GM18951 (cell line): Measurements from ENCODE around the gene RBPJ.

Source experiments
- POLR2A ChIP-seq: IDR thresholded peaks from 4 replicates; pipeline ENCODE4 v1.6.1; 2011; ENCODE audit warnings: mild to moderate bottlenecking; ENCODE audit not compliant: insufficient read length, insufficient read depth; ENCODE audit errors: extremely low read depth
- in situ Hi-C: fragments of 300-500 bp; cut with MboI; formaldehyde crosslinking; loops from one replicate; pipeline ENCODE4 v1.12.0; 2022; ENCODE audit warnings: low sequenced_read_pairs, mixed read lengths, inconsistent platforms; ENCODE audit not compliant: unreplicated experiment

Gene RBPJ

DNA sequence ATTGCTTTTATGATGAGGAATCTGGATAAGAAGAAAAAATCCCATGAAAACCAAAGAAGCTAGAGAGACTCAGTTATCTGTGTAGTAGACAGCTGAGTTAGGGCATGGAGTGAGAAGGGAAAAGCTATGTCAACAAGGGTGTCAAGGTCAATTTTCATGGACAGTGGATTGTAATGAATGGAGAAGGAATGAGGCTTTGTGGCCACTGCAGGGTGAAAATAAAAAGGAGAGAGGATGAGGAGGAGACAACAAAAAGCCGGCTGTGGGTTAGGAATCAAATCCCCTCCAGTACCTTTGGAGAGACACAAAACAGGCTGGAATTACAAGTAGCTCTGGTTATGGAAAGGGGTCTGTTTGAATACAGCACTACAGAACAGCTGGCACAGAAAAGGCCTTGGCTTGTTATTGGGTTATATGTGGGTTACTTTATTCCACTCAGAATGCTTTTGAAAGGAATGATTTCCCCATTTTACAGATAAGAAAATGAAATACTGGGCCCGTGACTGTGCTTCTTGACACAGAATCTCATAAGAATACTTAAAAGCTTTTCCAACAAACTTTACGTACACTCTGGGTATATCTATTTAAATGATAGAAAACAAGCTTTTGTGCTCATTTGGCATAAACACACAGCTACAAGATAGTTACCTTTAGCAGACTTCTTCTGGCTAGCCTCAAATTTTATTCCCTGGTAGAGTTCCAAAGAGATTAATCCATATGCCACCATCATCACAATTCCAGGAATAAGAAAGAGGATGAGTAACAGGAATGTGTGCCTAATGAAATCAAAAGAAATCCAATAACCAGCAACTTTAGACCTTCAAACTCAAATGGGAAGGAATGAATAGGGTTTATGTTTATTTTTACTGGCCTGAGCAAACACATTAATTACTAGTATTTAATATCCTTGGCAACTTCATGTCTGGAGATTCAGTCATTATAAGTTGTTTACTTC lies 162.0 kb downstream of the RBPJ start:
- TF ChIP-seq POLR2A, result no peak
- in situ Hi-C loops, result no loop called here

DNA sequence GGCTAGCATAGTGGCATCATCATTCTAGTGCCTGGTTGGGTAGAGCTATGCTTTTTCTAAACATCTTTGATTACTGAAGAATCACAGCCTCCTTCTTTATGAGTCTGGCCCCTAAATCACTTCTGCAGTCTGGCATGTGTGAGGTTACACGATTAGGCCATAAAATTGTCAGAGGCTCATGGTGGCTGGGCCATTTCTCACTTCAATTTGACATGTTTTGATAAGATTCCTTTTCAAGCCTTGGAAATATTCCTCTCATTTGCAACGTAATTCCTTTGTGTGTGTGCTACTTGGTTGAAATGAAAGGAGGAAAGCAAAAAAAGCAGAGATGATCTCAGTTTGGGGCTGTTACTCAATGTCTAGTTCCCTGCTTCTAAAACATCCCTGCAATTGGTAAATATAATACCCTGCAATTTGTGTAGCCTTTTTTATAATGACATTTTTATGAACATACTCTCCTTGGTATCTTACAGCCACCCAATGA lies 163.3 kb downstream of the RBPJ start:
- TF ChIP-seq POLR2A, result no peak
- in situ Hi-C loops, result no loop called here

GRCh38 chr4:26484516-26484915 lies 163.7 kb downstream of the RBPJ start:
- in situ Hi-C loops, result no loop called here
- TF ChIP-seq POLR2A, result no peak
